Endothelial cell of umbilical vein (primary cell): ENCODE results near the gene ACAD11. TPM values are rescaled to one million over a fixed set of nuclear protein-coding genes. Genes with fewer than 3 reads are reported as not detected.

ENCODE experiments used
- BruUV-seq: library from RNA; stranded (reverse); fragments of 400-500 nt; replicated peaks from 2 replicates; lab custom pipeline; 2021; lab: Mats Ljungman, UMichigan
- CTCF ChIA-PET: fragments of 300-600, 350-600 bp; sonication (Branson Sonifier 250); formaldehyde crosslinking; loops from one replicate; lab custom pipeline; 2021; ENCODE audit warnings: antibody characterized with exemption, inconsistent platforms; lab: Charles Lee
- POLR2A ChIA-PET: fragments of 300-600, 350-600 bp; sonication (Branson Sonifier 250); formaldehyde crosslinking; loops from one replicate; lab custom pipeline; 2021; ENCODE audit warnings: antibody characterized with exemption, inconsistent platforms; lab: Charles Lee
- DNase-seq: peaks from one replicate; pipeline ENCODE4 v3.0.0-alpha.2; 2011; ENCODE audit warnings: low read depth, low spot score
- FAIRE-seq: peaks from 2 replicates; lab custom pipeline; 2011; peaks lifted over from hg19 to GRCh38; lab: Jason Lieb, UNC
- H2AFZ ChIP-seq: 2 replicates; pipeline ENCODE4 v1.6.0; 2012; ENCODE audit warnings: low read depth, low read length, control low read depth, inconsistent platforms
- H3K27ac ChIP-seq: 2 replicates; pipeline ENCODE4 v1.5.1; 2011; ENCODE audit warnings: low read depth, mild to moderate bottlenecking, control low read depth, low read length, moderate library complexity; ENCODE audit not compliant: insufficient read depth
- H3K27me3 ChIP-seq, 2 experiments: 2 replicates each; pipeline versions ENCODE4 v1.6.0 to v1.6.1; 2011; ENCODE audit warnings: low read length in 2 of 2, mixed read lengths in 1 of 2; ENCODE audit not compliant: control insufficient read depth in 2 of 2, insufficient read depth in 2 of 2
- H3K36me3 ChIP-seq, 2 experiments: 2 replicates in 1 of 2; 3 replicates in 1 of 2; pipeline ENCODE4 v1.5.1; 2011; ENCODE audit warnings: low read length in 2 of 2, mild to moderate bottlenecking in 1 of 2, moderate library complexity in 1 of 2; ENCODE audit not compliant: control insufficient read depth in 2 of 2, insufficient read depth in 2 of 2; ENCODE audit errors: extremely low read depth in 1 of 2
- H3K4me1 ChIP-seq: 3 replicates; pipeline ENCODE4 v1.5.1; 2011; ENCODE audit warnings: mild to moderate bottlenecking, low read length; ENCODE audit not compliant: control insufficient read depth, insufficient read depth; ENCODE audit errors: extremely low read depth
- H3K4me2 ChIP-seq: 2 replicates; pipeline ENCODE4 v1.6.1; 2011; ENCODE audit warnings: low read length, control low read depth, mixed read lengths; ENCODE audit not compliant: insufficient read depth
- H3K4me3 ChIP-seq, 3 experiments: fragments of 200-600 bp in 1 of 3; sonication (generic), shearing (Covaris generic) in 1 of 3; replicated peaks in 1 of 3; 2 replicates each; pipeline ENCODE4 v1.5.1; 2011 to 2016; ENCODE audit warnings: control low read depth in 3 of 3, low read length in 3 of 3, mild to moderate bottlenecking in 2 of 3, inconsistent platforms in 1 of 3, low read depth in 1 of 3, moderate library complexity in 1 of 3; ENCODE audit not compliant: insufficient read depth in 1 of 3
- H3K79me2 ChIP-seq: 2 replicates; pipeline ENCODE4 v1.6.0; 2012; ENCODE audit warnings: low read length, inconsistent platforms; ENCODE audit not compliant: control insufficient read depth, insufficient read depth
- H3K9ac ChIP-seq: replicated peaks from 2 replicates; pipeline ENCODE3; 2011; ENCODE audit warnings: low read length, control low read depth; ENCODE audit not compliant: insufficient read depth; ENCODE audit errors: extremely low read depth
- H3K9me1 ChIP-seq: replicated peaks from 3 replicates; pipeline ENCODE4 v1.6.0; 2011; ENCODE audit warnings: mild to moderate bottlenecking, low read length; ENCODE audit not compliant: control insufficient read depth, insufficient read depth; ENCODE audit errors: extremely low read depth
- H3K9me3 ChIP-seq: replicated peaks from 2 replicates; pipeline ENCODE4 v1.5.1; 2012; ENCODE audit warnings: low read length, inconsistent platforms; ENCODE audit not compliant: control insufficient read depth, insufficient read depth
- H4K20me1 ChIP-seq: replicated peaks from 2 replicates; pipeline ENCODE3; 2011; ENCODE audit warnings: mild to moderate bottlenecking, low read length; ENCODE audit not compliant: control insufficient read depth, insufficient read depth; ENCODE audit errors: extremely low read depth
- EZH2 ChIP-seq: IDR thresholded peaks from 2 replicates; pipeline ENCODE4 v1.6.1; 2012; ENCODE audit warnings: borderline replicate concordance, low read depth, mild to moderate bottlenecking, moderate library complexity, low read length, inconsistent platforms; ENCODE audit not compliant: severe bottlenecking
- FOS ChIP-seq: IDR thresholded peaks from 2 replicates; pipeline ENCODE4 v1.6.1; 2011; ENCODE audit warnings: mild to moderate bottlenecking, low read length, moderate library complexity, borderline replicate concordance; ENCODE audit not compliant: insufficient read depth
- GATA2 ChIP-seq: IDR thresholded peaks from 2 replicates; pipeline ENCODE4 v1.7.0; 2011; ENCODE audit warnings: low read depth, mild to moderate bottlenecking, moderate library complexity, mixed read lengths, low read length; ENCODE audit not compliant: insufficient read length, insufficient read depth
- JUN ChIP-seq: IDR thresholded peaks from 2 replicates; pipeline ENCODE4 v1.6.1; 2011; ENCODE audit warnings: borderline replicate concordance, low read depth; ENCODE audit not compliant: insufficient read length, insufficient read depth
- MAX ChIP-seq: IDR thresholded peaks from 2 replicates; pipeline ENCODE4 v1.6.1; 2011; ENCODE audit not compliant: insufficient read depth, insufficient read length
- MYC ChIP-seq: IDR thresholded peaks from one replicate; pipeline ENCODE4 v1.6.1; 2011; ENCODE audit warnings: mild to moderate bottlenecking, low read depth, low read length
- POLR2A ChIP-seq: IDR thresholded peaks from 2 replicates; pipeline ENCODE4 v1.6.1; 2012; ENCODE audit warnings: low read depth, mild to moderate bottlenecking, control low read depth, low read length
- POLR2AphosphoS5 ChIP-seq: IDR thresholded peaks from 2 replicates; pipeline ENCODE4 v1.6.1; 2012; ENCODE audit warnings: low read depth, mild to moderate bottlenecking, control low read depth, low read length, moderate library complexity; ENCODE audit not compliant: insufficient read depth
- dilution Hi-C: fragments of 300-500 bp; cut with MboI; formaldehyde crosslinking; loops from one replicate; pipeline ENCODE4 v1.15.0; 2019; ENCODE audit warnings: low sequenced_read_pairs; ENCODE audit not compliant: extremely low pct_ligation_motif_present
- intact Hi-C: fragments of 100-400 bp; cut with micrococcal nuclease; formaldehyde crosslinking; loops from one replicate; pipeline ENCODE4 v1.10.0; 2022
- polyA plus RNA-seq, 4 experiments: library from polyadenylated mRNA; depleted of rRNA in 3 of 4; stranded (reverse) in 3 of 4; unstranded in 1 of 4; fragments of >200 nt; gene quantifications; 2 replicates each; pipeline versions ENCODE4 v1.2.1 to v1.2.3, GENCODE V29; 2011 to 2012; ENCODE audit warnings: missing spikeins in 1 of 4
- total RNA-seq: library from RNA; stranded (reverse); gene quantifications from 2 replicates; pipeline ENCODE4 v1.2.3, GENCODE V29; 2021
- TF ChIP-seq, protein P1 (sequence below), 2 donors: IDR thresholded peaks; 1 replicate in 1 of 2; 2 replicates in 1 of 2; pipeline ENCODE4 v1.5.1; 2011; ENCODE audit warnings: low read length in 2 of 2, mild to moderate bottlenecking in 2 of 2, moderate library complexity in 2 of 2, control low read depth in 1 of 2, inconsistent platforms in 1 of 2, low read depth in 1 of 2; ENCODE audit not compliant: insufficient read depth in 1 of 2; ENCODE audit errors: extremely low read depth in 1 of 2

Gene ACAD11
- total and polyA plus RNA-seq, 2 donors (not counting 3 experiments of a cell fraction or from before 2014, with no cell fraction given) = 9.6 to 17.9 TPM

DNA sequence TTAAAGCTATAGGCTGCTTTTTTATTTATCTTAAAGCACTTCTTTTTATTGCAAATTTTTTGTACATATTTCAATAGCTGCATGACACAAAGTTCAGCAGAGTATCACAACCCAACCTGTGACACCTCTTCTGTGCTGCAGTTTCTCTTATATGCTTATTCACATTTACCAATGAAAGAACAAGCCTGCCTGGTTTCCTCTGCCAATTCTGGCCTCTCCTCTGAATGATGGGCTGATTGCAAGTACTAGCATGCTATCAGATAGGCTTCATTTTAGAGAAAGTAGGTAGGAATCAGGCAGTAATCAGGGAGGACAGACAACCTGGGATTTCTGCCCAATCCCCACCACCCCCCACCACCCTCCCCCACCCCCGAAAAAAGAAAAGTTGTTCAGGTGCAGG, 36.0 kb downstream of the ACAD11 start:
- Histone ChIP-seq H4K20me1 (no peaks in the 10 kb centered on the region), H3K9ac (peak overlapping the region; percentile 61), H3K36me3 (peaks cover 0 to 2% of the 10 kb centered on the region in 2 experiments), H3K27ac (peak overlapping the region; percentile 85), H3K27me3 (no peaks in the 10 kb centered on the region), H3K4me3 (no peak overlapping the region), H2AFZ (no peak overlapping the region), H3K9me1 (no peaks in the 10 kb centered on the region), H3K4me2 (no peak overlapping the region), H3K9me3 (no peaks in the 10 kb centered on the region), H3K79me2 (no peaks in the 10 kb centered on the region), H3K4me1 (peaks cover 33% of the 10 kb centered on the region)
- ChIA-PET CTCF (interaction anchor here (0.9 to 1.6 kb wide), 10 partner anchors 12 to 88 kb away, joined by 3 to 9 read pairs (median 5); partner anchors contain the start of gene ACKR4), POLR2A (interaction anchor here (0.6 kb wide), 1 partner anchor 9 kb away, joined by 3 read pairs; no protein-coding TSS in a partner anchor)
- BruUV-seq = no TSS peak
- intact Hi-C loops (no loop called here), dilution Hi-C loops (no loop called here)
- FAIRE-seq (no peak), DNase-seq (no peak)
- TF ChIP-seq MAX = no peak
- TF ChIP-seq GATA2 = no peak
- TF ChIP-seq MYC = no peak
- TF ChIP-seq, protein P1, sequence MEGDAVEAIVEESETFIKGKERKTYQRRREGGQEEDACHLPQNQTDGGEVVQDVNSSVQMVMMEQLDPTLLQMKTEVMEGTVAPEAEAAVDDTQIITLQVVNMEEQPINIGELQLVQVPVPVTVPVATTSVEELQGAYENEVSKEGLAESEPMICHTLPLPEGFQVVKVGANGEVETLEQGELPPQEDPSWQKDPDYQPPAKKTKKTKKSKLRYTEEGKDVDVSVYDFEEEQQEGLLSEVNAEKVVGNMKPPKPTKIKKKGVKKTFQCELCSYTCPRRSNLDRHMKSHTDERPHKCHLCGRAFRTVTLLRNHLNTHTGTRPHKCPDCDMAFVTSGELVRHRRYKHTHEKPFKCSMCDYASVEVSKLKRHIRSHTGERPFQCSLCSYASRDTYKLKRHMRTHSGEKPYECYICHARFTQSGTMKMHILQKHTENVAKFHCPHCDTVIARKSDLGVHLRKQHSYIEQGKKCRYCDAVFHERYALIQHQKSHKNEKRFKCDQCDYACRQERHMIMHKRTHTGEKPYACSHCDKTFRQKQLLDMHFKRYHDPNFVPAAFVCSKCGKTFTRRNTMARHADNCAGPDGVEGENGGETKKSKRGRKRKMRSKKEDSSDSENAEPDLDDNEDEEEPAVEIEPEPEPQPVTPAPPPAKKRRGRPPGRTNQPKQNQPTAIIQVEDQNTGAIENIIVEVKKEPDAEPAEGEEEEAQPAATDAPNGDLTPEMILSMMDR (IDR thresholded peaks at IDR 0.05; ENCODE audit: extremely low read depth in 1 of 2, insufficient read depth in 1 of 2, low read depth in 1 of 2, low read length in 2 of 2) = no peak
- no peak for TF ChIP-seq FOS
- TF ChIP-seq EZH2 = no peak
- no peak for TF ChIP-seq POLR2AphosphoS5
- TF ChIP-seq POLR2A = no peak
- no peak for TF ChIP-seq JUN
